ENCODE results near the gene KCNK10. TPM values are rescaled to one million over a fixed set of nuclear protein-coding genes. Genes with fewer than 3 reads are reported as not detected.
"Not testable (repeated sequence)": the region's sequence is repeated elsewhere in the genome, so short reads cannot be mapped to it uniquely, and the experiment has no call there.

KCNK10 gene
- total and polyA plus RNA-seq, 9 donors, result 0.05 TPM; not detected in 8

- DNase-seq, result no peak
- H3K4me3 ChIP-seq, result no peak overlapping the region
- no peaks in the 10 kb centered on the region for H3K27me3 ChIP-seq
- H3K27ac ChIP-seq, result no peak overlapping the region
- no peaks in the 10 kb centered on the region for H3K36me3 ChIP-seq
- intact Hi-C loops (cut with DNase I), result no loop called here
- no peaks in the 10 kb centered on the region for H3K4me1 ChIP-seq (ENCODE audit: insufficient read depth)
- no peaks in the 10 kb centered on the region for H3K9me3 ChIP-seq
- no peak for TF ChIP-seq CTCF (IDR thresholded peaks at IDR 0.05)
- no peak for TF ChIP-seq POLR2A (IDR thresholded peaks at IDR 0.05)
- no peak for TF ChIP-seq EP300 (IDR thresholded peaks at IDR 0.05)
- 53 to 60% (median 55%) methylated on average over 11 to 12 of the region's 12 CpGs for WGBS, 3 donors
These were observed 53.2 kb downstream of the KCNK10 start for GRCh38 chr14:88269806-88270420.

- Histone ChIP-seq H3K36me3 (no peaks in the 10 kb centered on the region), H3K9me3 (no peaks in the 10 kb centered on the region), H3K4me3 (no peak overlapping the region), H3K4me1 (ENCODE audit: insufficient read depth) (no peaks in the 10 kb centered on the region), H3K27ac (no peak overlapping the region), H3K27me3 (no peaks in the 10 kb centered on the region)
- TF ChIP-seq EP300 (IDR thresholded peaks at IDR 0.05) (no peak), POLR2A (IDR thresholded peaks at IDR 0.05) (no peak), CTCF (IDR thresholded peaks at IDR 0.05) (no peak)
- DNase-seq, result no peak
- intact Hi-C loops (cut with DNase I), result no loop called here
- WGBS, 3 donors, result 80 to 86% (median 81%) methylated on average over 2 of the region's 2 CpGs
These were observed 56.6 kb downstream of the KCNK10 start for GRCh38 chr14:88266474-88266873.

GRCh38 chr14:88264116-88264515 lies 59.0 kb downstream of the KCNK10 start:
- 83 to 86% (median 84%) methylated on average over 6 of the region's 6 CpGs for WGBS, 3 donors
- Histone ChIP-seq H3K27ac (no peak overlapping the region), H3K4me3 (no peak overlapping the region), H3K4me1 (ENCODE audit: insufficient read depth) (no peaks in the 10 kb centered on the region), H3K36me3 (no peaks in the 10 kb centered on the region), H3K9me3 (no peaks in the 10 kb centered on the region), H3K27me3 (no peaks in the 10 kb centered on the region)
- TF ChIP-seq EP300 (IDR thresholded peaks at IDR 0.05), result no peak
- intact Hi-C loops (cut with DNase I), result no loop called here
- no peak for DNase-seq

- H3K4me3 ChIP-seq; H3K9me3 ChIP-seq; H3K36me3 ChIP-seq; H3K27me3 ChIP-seq; intact Hi-C loops (cut with DNase I); DNase-seq; H3K4me1 ChIP-seq (ENCODE audit: insufficient read depth); H3K27ac ChIP-seq: not testable (repeated sequence)
- 80 to 91% (median 85%) methylated on average over 3 of the region's 3 CpGs for whole genome bisulfite sequencing, 3 donors
These were observed 61.8 kb downstream of the KCNK10 start for GRCh38 chr14:88261302-88261701.

GRCh38 chr14:88258021-88258420 lies 65.0 kb downstream of the KCNK10 start:
- no peak overlapping the region for H3K27ac ChIP-seq
- no peaks in the 10 kb centered on the region for H3K27me3 ChIP-seq
- WGBS, 3 donors, result 79 to 84% (median 80%) methylated on average over 4 of the region's 4 CpGs
- no peaks in the 10 kb centered on the region for H3K36me3 ChIP-seq
- TF ChIP-seq POLR2A (IDR thresholded peaks at IDR 0.05) (no peak), CTCF (IDR thresholded peaks at IDR 0.05) (no peak), EP300 (IDR thresholded peaks at IDR 0.05) (no peak)
- H3K9me3 ChIP-seq, result no peaks in the 10 kb centered on the region
- intact Hi-C loops (cut with DNase I), result no loop called here
- no peak overlapping the region for H3K4me3 ChIP-seq
- H3K4me1 ChIP-seq (ENCODE audit: insufficient read depth), result no peaks in the 10 kb centered on the region
- no peak for DNase-seq

Data from ovary (tissue), 9 donors.